Adrenal gland (tissue), 12 donors: Measurements from ENCODE around the gene CHPF2. TPM values are rescaled to one million over a fixed set of nuclear protein-coding genes. Genes with fewer than 3 reads are reported as not detected.
A peak's percentile ranks its signal among the peaks of the same experiment; 100 is the strongest.

Experiments used
- DNase-seq, 7 donors: peaks; one replicate each; pipeline ENCODE4 v3.0.0-alpha.2; 2019 to 2020
- H3K27ac ChIP-seq, 5 donors: fragments of 200-600 bp; sonication (generic) in 4 of 5; 1 replicate in 3 of 5; 2 replicates in 2 of 5; pipeline versions ENCODE4 v1.5.1 to v1.8.0; 2016 to 2020; ENCODE audit warnings: mild to moderate bottlenecking in 1 of 5
- H3K27me3 ChIP-seq: fragments of 200-600 bp; 2 replicates; pipeline ENCODE4 v1.8.0; 2021
- H3K36me3 ChIP-seq, 2 donors: fragments of 200-600 bp; replicated peaks in 1 of 2; 1 replicate in 1 of 2; 2 replicates in 1 of 2; pipeline versions ENCODE4 v1.5.1 to v1.8.0; 2018 to 2022
- H3K4me1 ChIP-seq, 2 donors: fragments of 200-600 bp; replicated peaks in 1 of 2; 1 replicate in 1 of 2; 2 replicates in 1 of 2; pipeline versions ENCODE4 v1.5.1 to v1.8.0; 2018 to 2021
- H3K4me3 ChIP-seq, 4 donors: fragments of 200-600 bp; sonication (generic) in 3 of 4; one replicate each; pipeline ENCODE4 v1.5.1; 2016 to 2018
- H3K9me3 ChIP-seq, 3 donors: fragments of 200-600 bp; sonication (generic) in 1 of 3; replicated peaks in 1 of 3; 1 replicate in 2 of 3; 2 replicates in 1 of 3; pipeline versions ENCODE4 v1.5.1 to v1.8.0; 2016 to 2021
- CTCF ChIP-seq, 6 experiments: fragments of 450-650 bp in 4 of 6; fragments of 200-600 bp in 2 of 6; sonication (generic) in 1 of 6; IDR thresholded peaks; 1 replicate in 5 of 6; 2 replicates in 1 of 6; pipeline versions ENCODE4 v1.5.1 to v1.8.0; 2016 to 2021; ENCODE audit warnings: antibody characterized with exemption in 6 of 6, mild to moderate bottlenecking in 2 of 6, moderate library complexity in 1 of 6
- POLR2A ChIP-seq, 2 donors: fragments of 450-650 bp; IDR thresholded peaks; one replicate each; pipeline ENCODE4 v1.6.1; 2017; ENCODE audit warnings: antibody characterized with exemption in 2 of 2, mild to moderate bottlenecking in 2 of 2, moderate library complexity in 1 of 2
- WGBS, 4 donors: extraction: QIAGEN DNeasy Blood & Tissue Kit in 2 of 4; methylation state at CpG; one replicate each; pipeline versions ENCODE4 v1.1.5 to v1.1.7; 2013 to 2017; 5-methylcytosine and 5-hydroxymethylcytosine counted together
- intact Hi-C, 2 donors: fragments of 100-400 bp; cut with DNase I; formaldehyde crosslinking; loops; one replicate each; pipeline versions ENCODE4 v1.14.1 to v1.15.0; 2022 to 2023
- polyA plus RNA-seq, 3 donors: library from polyadenylated mRNA; stranded (reverse); fragments of 200-250 nt in 2 of 3; fragments of 350-450 nt in 1 of 3; fragmentation: Illumina TruSeq in 1 of 3; extraction: RNeasy Lipid Tissue Mini Kit (QIAGEN cat#74804) in 1 of 3; gene quantifications; one replicate each; pipeline ENCODE4 v1.2.3, GENCODE V29; 2013 to 2014
- total RNA-seq, 9 donors: library from RNA; depleted of rRNA in 4 of 9; stranded (reverse); fragments of >200 nt in 4 of 9; fragments of 120-200 nt in 1 of 9; fragmentation: NEBNext Ultra II Directional in 1 of 9; extraction: Animal tissue kit (Norgen Biotek cat#: 25700) in 1 of 9; gene quantifications; one replicate each; pipeline versions ENCODE4 v1.1.0 to v1.2.4, GENCODE V29; 2013 to 2023
- donor health status: healthy with polysubstance abuse.
- donor health status: Bipolar disorder and iron deficiency.
- donor health status: DM: yes; HTN: yes; CAD: no.
- donor health status: DM: no; HTN: no; CAD: no.
- donor health status: DM: no; HTN: no; CAD: no.
- donor health status: DM: yes; HTN: yes; CAD: no.

Gene CHPF2
- total and polyA plus RNA-seq, 12 donors = 15.8 to 87.8 (median 60.6) TPM

GRCh38 chr7:151243408-151244195 is 11.3 kb downstream of the CHPF2 start:
- Histone ChIP-seq H3K36me3 (peaks cover 0 to 37% of the 10 kb centered on the region in 2 donors), H3K9me3 (no peaks in the 10 kb centered on the region), H3K27ac (peak overlapping the region in 2 of 5 donors; percentile 10 to 44), H3K4me1 (peaks cover 26 to 46% of the 10 kb centered on the region in 2 donors), H3K27me3 (no peaks in the 10 kb centered on the region), H3K4me3 (no peak overlapping the region)
- TF ChIP-seq CTCF (IDR thresholded peaks at IDR 0.05) (no peak), POLR2A (IDR thresholded peaks at IDR 0.05) (no peak)
- 38 to 48% (median 39%) methylated on average over 17 of the region's 17 CpGs for WGBS, 4 donors
- intact Hi-C loops = no loop called here
- DNase-seq = peak in 2 of 7 donors; percentile 38 to 75

GRCh38 chr7:151244196-151244840 is 12.0 kb downstream of the CHPF2 start:
- Histone ChIP-seq H3K9me3 (no peaks in the 10 kb centered on the region), H3K4me1 (peaks cover 30 to 50% of the 10 kb centered on the region in 2 donors), H3K36me3 (peaks cover 0 to 30% of the 10 kb centered on the region in 2 donors), H3K4me3 (peak overlapping the region in 1 of 4 donors; percentile 57), H3K27ac (peak overlapping the region in 1 of 5 donors; percentile 10), H3K27me3 (no peaks in the 10 kb centered on the region)
- intact Hi-C loops = no loop called here
- peak in 5 of 7 donors; percentile 58 to 87 (median 65) for DNase-seq
- WGBS, 4 donors = 20 to 27% (median 23%) methylated on average over 9 to 10 of the region's 10 CpGs
- TF ChIP-seq CTCF (IDR thresholded peaks at IDR 0.05) = peak; percentile 77 to 96 (median 81)
- TF ChIP-seq POLR2A (IDR thresholded peaks at IDR 0.05) = no peak

GRCh38 chr7:151244841-151245346 is 12.6 kb downstream of the CHPF2 start:
- Histone ChIP-seq H3K4me1 (peaks cover 35 to 56% of the 10 kb centered on the region in 2 donors), H3K36me3 (peaks cover 0 to 24% of the 10 kb centered on the region in 2 donors), H3K27me3 (no peaks in the 10 kb centered on the region), H3K9me3 (no peaks in the 10 kb centered on the region), H3K4me3 (peak overlapping the region in 2 of 4 donors; percentile 4 to 57), H3K27ac (no peak overlapping the region)
- TF ChIP-seq POLR2A (IDR thresholded peaks at IDR 0.05) (no peak), CTCF (IDR thresholded peaks at IDR 0.05) (no peak)
- 14 to 28% (median 18%) methylated on average over 5 to 15 of the region's 15 CpGs for WGBS, 4 donors
- intact Hi-C loops = loop anchor here (5.0 kb wide), 1 partner anchor 57 kb away; no protein-coding TSS in a partner anchor
- DNase-seq = peak in 1 of 7 donors; percentile 29
